Measurements from ENCODE around the gene CIROP. TPM values are rescaled to one million over a fixed set of nuclear protein-coding genes. Genes with fewer than 3 reads are reported as not detected.

Gene CIROP
- total RNA-seq, 2 experiments from 2014 or later, result not detected

DNA sequence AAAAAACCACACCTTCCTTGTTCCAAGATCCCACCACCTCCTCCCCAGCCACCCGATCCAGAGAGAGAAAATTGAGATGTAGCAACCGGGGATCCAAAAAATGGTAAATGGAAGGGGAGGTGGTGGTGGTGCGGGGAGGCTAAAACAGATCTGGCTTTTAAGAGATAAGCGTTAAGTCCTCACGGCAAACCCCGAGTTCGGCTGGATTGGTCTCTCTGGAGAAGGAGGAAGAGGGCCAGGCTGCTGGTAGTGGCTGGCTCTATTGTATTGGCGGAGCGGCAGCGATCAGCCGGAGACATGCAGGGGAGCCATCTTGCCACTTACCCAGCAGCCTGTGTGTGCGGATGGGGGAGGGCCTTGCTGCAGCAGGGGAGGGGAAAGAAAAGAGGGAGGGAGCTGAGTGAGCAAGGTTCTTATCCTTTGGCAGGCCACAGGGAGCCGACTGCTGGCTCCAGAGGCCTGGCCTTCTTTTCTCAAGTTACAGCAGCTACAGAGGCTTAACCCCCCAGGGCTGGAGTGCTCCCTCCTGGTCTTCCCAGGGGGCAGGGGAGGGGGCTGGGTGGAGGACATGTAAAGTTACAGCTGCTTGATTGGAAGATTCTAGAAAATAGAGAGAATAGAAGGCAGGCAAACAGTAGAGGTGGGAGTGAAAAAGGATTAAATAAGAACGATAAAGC, 33.4 kb downstream of the CIROP start:
- H3K4me3 Mint-ChIP-seq, result peak overlapping the region; percentile 96
- H3K27ac Mint-ChIP-seq, result peak overlapping the region; percentile 92
- ATAC-seq (peak; percentile 98), DNase-seq (peak; percentile 89)
- no peaks in the 10 kb centered on the region for H3K9me3 Mint-ChIP-seq (ENCODE audit: insufficient read depth)
- CTCF ChIA-PET, result interaction anchor here (0.7 to 4.0 kb wide), 19 partner anchors 9 to 251 kb away, joined by 3 to 37 read pairs (median 5); partner anchors contain the start of genes ACIN1, AJUBA, C14orf119 and CDH24
- no peaks in the 10 kb centered on the region for H3K27me3 Mint-ChIP-seq (ENCODE audit: low read depth)
- peaks cover 58% of the 10 kb centered on the region for H3K36me3 Mint-ChIP-seq (ENCODE audit: low read depth)
- POLR2A ChIA-PET, result interaction anchor here (0.7 to 3.2 kb wide), 6 partner anchors 10 to 142 kb away, joined by 3 to 28 read pairs (median 4); partner anchors contain the start of genes ACIN1, C14orf119 and PRMT5
- peaks cover 33% of the 10 kb centered on the region for H3K4me1 Mint-ChIP-seq (ENCODE audit: low read depth)

DNA sequence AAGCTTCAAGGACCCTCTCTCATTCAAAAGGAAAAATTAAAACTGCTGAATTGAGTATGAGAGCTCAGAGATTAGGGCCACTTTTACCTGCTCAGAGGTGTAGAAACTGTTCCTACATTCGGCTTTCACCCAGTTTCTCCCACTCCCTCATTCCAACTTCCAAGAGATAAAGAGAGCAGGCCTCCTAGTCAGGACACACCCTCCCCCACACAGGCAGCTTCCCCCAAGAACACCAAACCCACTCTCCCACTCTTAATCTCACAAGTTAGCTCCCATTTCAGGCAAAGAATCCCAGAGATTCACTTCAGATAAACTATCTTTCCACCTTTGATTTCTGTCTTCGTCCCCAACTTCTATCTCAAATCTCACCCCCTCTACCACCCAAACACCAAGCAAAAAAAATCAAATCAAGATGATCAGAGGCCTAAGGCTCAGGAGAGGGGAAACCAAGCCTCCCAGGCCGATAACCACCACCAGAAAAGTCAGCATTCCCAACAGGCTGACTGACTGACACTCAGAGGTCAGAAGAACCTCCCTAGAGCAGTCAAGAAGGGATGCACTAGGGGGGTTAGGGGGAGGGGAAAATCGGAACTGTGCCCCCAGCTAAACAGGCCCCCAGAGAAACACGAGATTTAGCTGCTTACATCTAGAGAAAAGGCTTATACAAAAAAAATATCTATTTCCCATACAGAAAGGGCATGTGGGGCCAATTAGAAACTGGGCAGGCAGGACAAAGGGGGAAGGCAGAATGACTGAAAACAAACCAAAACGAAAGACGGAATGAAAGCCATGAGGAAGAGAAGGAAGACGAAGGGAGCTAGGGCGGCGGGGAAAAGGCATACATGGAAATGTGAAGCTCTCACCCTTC, 34.3 kb downstream of the CIROP start:
- ATAC-seq, result no peak
- ChIA-PET CTCF (interaction anchor here (0.7 to 4.0 kb wide), 14 partner anchors 8 to 88 kb away, joined by 3 to 37 read pairs (median 6); partner anchors contain the start of genes ACIN1, AJUBA, C14orf119 and CDH24), POLR2A (interaction anchor here (1.0 to 3.2 kb wide), 3 partner anchors 24 to 141 kb away, joined by 3 to 28 read pairs (median 4); partner anchors contain the start of genes ACIN1, C14orf119 and PRMT5)
- Mint-ChIP-seq H3K4me1 (ENCODE audit: low read depth) (peaks cover 33% of the 10 kb centered on the region), H3K27ac (peak overlapping the region; percentile 77), H3K9me3 (ENCODE audit: insufficient read depth) (no peaks in the 10 kb centered on the region), H3K27me3 (ENCODE audit: low read depth) (no peaks in the 10 kb centered on the region), H3K4me3 (peak overlapping the region; percentile 96), H3K36me3 (ENCODE audit: low read depth) (peaks cover 60% of the 10 kb centered on the region)
- DNase-seq, result no peak

DNA sequence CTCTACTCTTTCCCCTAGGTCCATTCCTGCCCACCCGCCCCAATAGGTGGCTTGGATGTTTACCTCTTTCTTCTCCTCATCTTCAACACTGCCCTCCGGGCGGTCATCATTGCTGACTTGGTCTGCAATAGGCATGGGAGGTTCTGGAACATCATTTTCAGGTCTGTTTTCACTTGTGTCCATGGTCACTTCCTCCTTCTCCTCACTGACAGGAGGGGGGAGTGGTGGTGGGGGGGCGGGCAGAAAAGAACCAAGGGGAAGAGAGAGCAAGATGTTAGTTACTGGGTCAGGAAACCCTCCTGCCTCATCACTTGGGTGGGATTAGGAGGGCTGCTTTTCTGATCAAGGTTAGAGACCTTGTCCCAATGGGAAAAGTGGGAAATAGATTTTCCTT, 35.4 kb downstream of the CIROP start:
- Mint-ChIP-seq H3K4me3 (no peak overlapping the region), H3K27ac (no peak overlapping the region), H3K27me3 (ENCODE audit: low read depth) (no peaks in the 10 kb centered on the region), H3K4me1 (ENCODE audit: low read depth) (peaks cover 33% of the 10 kb centered on the region), H3K9me3 (ENCODE audit: insufficient read depth) (no peaks in the 10 kb centered on the region), H3K36me3 (ENCODE audit: low read depth) (peaks cover 57% of the 10 kb centered on the region)
- POLR2A ChIA-PET, result interaction anchor here (1.0 to 1.1 kb wide), 2 partner anchors 25 to 150 kb away, joined by 4 to 7 read pairs; partner anchors contain the start of genes ACIN1 and RBM23
- ATAC-seq, result no peak
- CTCF ChIA-PET, result interaction anchor here (0.7 to 4.0 kb wide), 74 partner anchors 8 to 1144 kb away, joined by 3 to 91 read pairs (median 7); partner anchors contain the start of genes ACIN1, AJUBA, C14orf119 and CDH24
- DNase-seq, result no peak

DNA sequence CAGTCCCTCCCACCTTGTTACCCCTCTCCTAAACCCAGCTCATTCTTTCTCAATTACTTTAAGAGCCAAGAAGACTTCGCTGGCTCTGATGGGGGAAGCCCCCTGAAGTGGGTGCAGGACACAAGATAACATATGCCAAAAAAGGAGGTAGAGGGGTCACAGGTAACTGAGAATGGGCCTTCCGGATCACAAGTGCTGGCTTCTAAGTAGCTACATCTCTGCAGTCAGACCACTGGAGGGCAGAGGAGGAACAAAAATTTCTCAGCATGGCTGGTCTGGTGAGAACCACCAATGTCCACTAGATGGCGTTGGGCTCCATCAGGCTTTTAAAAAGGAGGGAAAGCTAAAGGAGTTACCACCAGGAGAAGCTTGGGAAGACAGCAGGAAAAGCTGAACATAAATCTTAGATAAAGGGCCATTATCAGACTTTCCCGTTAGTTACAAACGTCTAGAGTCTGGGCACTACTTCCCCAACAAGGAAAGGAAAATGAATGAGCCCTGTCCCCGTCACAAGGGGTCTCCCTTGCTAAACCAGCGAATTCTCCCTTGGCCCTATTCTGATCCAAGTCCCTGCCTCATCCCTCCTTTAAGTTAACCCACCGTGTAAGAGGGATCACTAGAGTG, 35.9 kb downstream of the CIROP start:
- peaks cover 61% of the 10 kb centered on the region for H3K36me3 Mint-ChIP-seq (ENCODE audit: low read depth)

DNA sequence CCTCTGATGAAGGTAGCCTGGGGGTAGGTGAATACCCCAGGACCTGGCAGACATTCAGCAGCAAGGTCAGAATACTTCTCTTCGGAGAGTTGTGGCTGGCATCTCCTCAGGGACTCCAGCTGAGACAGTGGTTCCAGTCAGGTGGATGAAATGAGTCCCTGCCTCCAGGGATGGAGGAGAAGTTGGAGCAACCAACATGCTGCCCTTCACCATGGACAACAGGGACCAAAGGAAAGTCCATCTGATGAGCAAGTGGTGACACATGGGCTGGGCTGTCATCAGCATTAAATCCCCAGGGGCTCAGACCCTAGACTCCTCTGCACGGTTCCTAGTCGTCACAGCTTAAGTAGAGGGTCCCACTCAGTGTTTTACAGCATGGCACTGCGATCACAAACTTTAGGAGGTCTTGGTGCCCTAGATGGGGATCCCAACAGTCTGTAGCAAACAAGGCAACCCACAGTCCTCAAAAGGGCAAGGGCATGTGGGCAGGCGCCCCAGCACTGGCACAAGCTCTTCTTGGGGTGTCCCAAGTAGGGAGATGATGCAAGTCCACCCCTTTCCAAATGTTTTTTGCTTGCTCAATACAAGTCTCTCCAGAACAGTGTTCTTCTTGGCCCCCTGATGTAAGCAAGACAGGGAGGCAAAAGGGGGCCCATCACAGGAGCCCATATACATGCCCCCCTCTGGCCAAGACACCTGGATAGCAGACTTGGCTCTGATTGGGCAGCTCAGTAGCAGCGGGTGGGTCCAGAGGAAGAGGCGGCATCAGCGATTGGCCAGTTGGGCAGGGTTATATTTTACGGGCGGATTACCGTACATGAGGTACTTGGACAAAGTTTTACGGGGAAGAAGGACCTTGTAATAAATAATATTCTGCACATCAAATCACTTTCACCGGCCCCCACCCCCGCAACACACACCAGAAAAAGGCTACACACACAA, 36.7 kb downstream of the CIROP start:
- ChIA-PET POLR2A (interaction anchor here (0.7 to 1.1 kb wide), 4 partner anchors 10 to 479 kb away, joined by 3 to 7 read pairs (median 4); partner anchors contain the start of genes ACIN1, DAD1 and RBM23), CTCF (interaction anchor here (0.6 to 2.4 kb wide), 79 partner anchors 9 to 1142 kb away, joined by 3 to 91 read pairs (median 6); partner anchors contain the start of genes ACIN1, AJUBA, C14orf119 and CDH24)
- Mint-ChIP-seq H3K27ac (no peak overlapping the region), H3K36me3 (ENCODE audit: low read depth) (peaks cover 67% of the 10 kb centered on the region), H3K4me3 (peak overlapping the region; percentile 8), H3K27me3 (ENCODE audit: low read depth) (no peaks in the 10 kb centered on the region), H3K4me1 (ENCODE audit: low read depth) (peaks cover 33% of the 10 kb centered on the region), H3K9me3 (ENCODE audit: insufficient read depth) (no peaks in the 10 kb centered on the region)
- ATAC-seq (no peak), DNase-seq (no peak)

More for the DNA sequence above, 35.9 kb downstream of the CIROP start:
- DNase-seq (peak; percentile 88), ATAC-seq (peak; percentile 75)
- CTCF ChIA-PET, result interaction anchor here (0.6 to 2.4 kb wide), 79 partner anchors 9 to 1143 kb away, joined by 3 to 91 read pairs (median 6); partner anchors contain the start of genes ACIN1, AJUBA, C14orf119 and CDH24
- peak overlapping the region; percentile 10 for H3K27ac Mint-ChIP-seq
- peaks cover 33% of the 10 kb centered on the region for H3K4me1 Mint-ChIP-seq (ENCODE audit: low read depth)
- no peaks in the 10 kb centered on the region for H3K27me3 Mint-ChIP-seq (ENCODE audit: low read depth)
- peak overlapping the region; percentile 9 for H3K4me3 Mint-ChIP-seq
- no peaks in the 10 kb centered on the region for H3K9me3 Mint-ChIP-seq (ENCODE audit: insufficient read depth)
- POLR2A ChIA-PET, result interaction anchor here (0.7 to 1.1 kb wide), 4 partner anchors 11 to 480 kb away, joined by 3 to 7 read pairs (median 4); partner anchors contain the start of genes ACIN1, DAD1 and RBM23

DNA sequence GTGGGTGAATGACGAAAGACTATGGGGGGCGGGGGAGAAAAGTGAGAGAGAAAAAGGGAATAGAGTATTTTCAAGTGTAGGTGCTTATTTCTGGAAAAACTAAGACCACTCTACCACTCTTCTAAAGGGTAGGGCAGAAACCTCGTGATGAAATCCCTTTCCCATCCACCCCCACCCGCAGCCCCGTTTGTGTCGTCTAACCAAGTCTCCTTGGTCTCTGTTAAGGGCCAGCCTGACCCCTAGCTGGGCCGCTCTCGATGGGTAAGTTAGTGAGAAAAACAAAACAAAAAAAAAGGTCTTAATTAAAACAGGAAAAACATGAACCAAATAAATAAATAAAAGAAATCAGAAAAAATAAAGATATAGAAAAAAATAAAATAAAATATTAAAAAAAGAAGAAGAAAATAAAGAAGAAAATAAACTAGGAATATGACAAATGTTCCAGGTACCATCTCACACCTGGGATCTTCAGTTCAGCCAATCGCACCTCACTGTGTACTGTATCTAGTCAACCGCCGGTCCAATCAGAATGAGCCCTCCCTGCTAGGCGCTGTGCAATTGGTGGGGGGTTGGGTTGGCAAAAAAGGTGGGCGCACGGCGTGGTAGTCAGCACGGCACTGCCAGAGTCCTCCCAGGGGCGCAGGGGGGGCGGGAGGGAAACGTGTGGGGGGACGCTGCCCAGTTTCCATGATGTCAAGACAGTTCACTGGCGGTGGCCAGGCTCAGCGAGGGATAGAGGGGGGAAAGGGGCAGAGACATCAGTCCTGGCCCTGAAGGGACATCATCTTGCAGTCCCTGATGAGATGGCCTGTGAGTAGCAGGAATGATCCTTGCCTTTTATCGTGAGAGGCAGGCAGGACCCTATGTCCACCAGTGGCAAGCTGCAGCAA, 37.7 kb downstream of the CIROP start:
- DNase-seq (no peak), ATAC-seq (no peak)
- ChIA-PET POLR2A (no interaction called here), CTCF (interaction anchor here (1.5 to 2.4 kb wide), 11 partner anchors 9 to 137 kb away, joined by 3 to 91 read pairs (median 39); partner anchors contain the start of genes CDH24 and PRMT5)
- H3K4me3 Mint-ChIP-seq, result no peak overlapping the region
- no peak overlapping the region for H3K27ac Mint-ChIP-seq
- no peaks in the 10 kb centered on the region for H3K9me3 Mint-ChIP-seq (ENCODE audit: insufficient read depth)
- peaks cover 69% of the 10 kb centered on the region for H3K36me3 Mint-ChIP-seq (ENCODE audit: low read depth)
- H3K4me1 Mint-ChIP-seq (ENCODE audit: low read depth), result peaks cover 31% of the 10 kb centered on the region
- no peaks in the 10 kb centered on the region for H3K27me3 Mint-ChIP-seq (ENCODE audit: low read depth)

DNA sequence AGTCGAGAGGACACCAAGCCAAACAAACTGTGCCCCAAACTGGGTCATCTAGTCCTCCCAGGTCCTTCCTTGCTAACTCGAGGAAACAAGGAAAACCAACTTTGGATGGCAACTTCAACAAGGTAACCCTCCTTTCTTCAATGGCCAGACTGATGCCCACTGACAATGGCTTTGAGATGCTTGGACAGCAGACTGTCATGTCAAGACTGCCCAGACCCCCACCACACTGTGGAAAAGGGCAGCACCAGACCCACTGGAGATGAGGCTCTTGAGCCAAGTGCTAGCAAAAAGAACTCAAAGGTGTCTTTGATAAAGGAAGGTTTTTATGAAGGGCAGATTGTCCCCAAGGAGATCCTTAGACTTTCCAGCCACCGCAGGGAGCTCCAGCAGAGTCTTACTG, 38.4 kb downstream of the CIROP start:
- DNase-seq (no peak), ATAC-seq (no peak)
- H3K9me3 Mint-ChIP-seq (ENCODE audit: insufficient read depth), result no peaks in the 10 kb centered on the region
- H3K4me3 Mint-ChIP-seq, result no peak overlapping the region
- H3K27ac Mint-ChIP-seq, result no peak overlapping the region
- peaks cover 64% of the 10 kb centered on the region for H3K36me3 Mint-ChIP-seq (ENCODE audit: low read depth)
- ChIA-PET CTCF (interaction anchor here (1.5 kb wide), 1 partner anchor 25 kb away, joined by 3 read pairs; no protein-coding TSS in a partner anchor), POLR2A (no interaction called here)
- H3K4me1 Mint-ChIP-seq (ENCODE audit: low read depth), result peaks cover 23% of the 10 kb centered on the region
- no peaks in the 10 kb centered on the region for H3K27me3 Mint-ChIP-seq (ENCODE audit: low read depth)

DNA sequence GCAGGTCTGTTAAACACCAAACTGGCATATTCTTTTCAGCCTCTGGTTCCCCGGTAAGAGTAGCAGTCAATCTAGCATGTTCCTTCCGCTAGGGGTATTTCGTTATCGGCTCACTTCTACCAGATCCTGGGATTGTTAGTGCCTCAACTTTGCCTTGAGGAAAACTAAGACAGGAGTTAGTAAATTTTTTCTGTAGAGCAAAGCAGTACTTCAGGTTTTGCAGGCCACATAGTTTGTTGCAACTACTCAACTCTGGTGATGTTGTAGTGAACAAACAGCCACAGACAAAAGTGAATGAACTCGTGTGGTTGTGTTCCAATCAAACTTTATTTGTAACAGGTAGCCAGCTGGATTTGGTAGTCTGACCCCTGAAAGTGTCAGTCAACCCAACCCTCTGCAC, 41.2 kb downstream of the CIROP start:
- peaks cover 75% of the 10 kb centered on the region for H3K36me3 Mint-ChIP-seq (ENCODE audit: low read depth)
- POLR2A ChIA-PET, result no interaction called here
- no peak overlapping the region for H3K4me3 Mint-ChIP-seq
- H3K27ac Mint-ChIP-seq, result no peak overlapping the region
- no peaks in the 10 kb centered on the region for H3K27me3 Mint-ChIP-seq (ENCODE audit: low read depth)
- CTCF ChIA-PET, result interaction anchor here (1.1 to 17.4 kb wide), 4 partner anchors 13 to 90 kb away, joined by 4 to 489 read pairs (median 130); partner anchors contain the start of gene AJUBA
- no peak for DNase-seq
- H3K9me3 Mint-ChIP-seq (ENCODE audit: insufficient read depth), result no peaks in the 10 kb centered on the region
- ATAC-seq, result no peak
- H3K4me1 Mint-ChIP-seq (ENCODE audit: low read depth), result peaks cover 6% of the 10 kb centered on the region

DNA sequence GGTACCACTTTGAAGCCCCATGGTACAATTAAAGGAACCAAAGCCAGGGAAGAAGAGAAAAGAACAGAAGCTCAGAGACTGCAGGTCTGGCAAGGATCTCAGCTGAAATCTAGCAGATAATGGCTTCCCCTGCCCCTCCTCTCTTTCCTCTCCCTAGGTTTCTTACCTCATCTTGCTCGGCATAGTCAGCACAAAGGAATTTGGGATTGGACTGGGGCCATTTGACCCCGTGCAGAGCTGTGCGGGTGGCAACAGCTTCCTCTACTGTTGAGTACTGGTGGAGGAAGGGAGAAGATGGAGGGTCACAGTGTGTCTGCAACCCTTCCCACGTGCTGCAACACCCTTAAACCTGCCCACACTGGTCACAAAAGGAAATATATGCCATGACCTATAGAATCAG, 42.8 kb downstream of the CIROP start:
- H3K27me3 Mint-ChIP-seq (ENCODE audit: low read depth), result peaks cover under 1% of the 10 kb centered on the region
- H3K36me3 Mint-ChIP-seq (ENCODE audit: low read depth), result peaks cover 70% of the 10 kb centered on the region
- no peak for ATAC-seq
- no peak overlapping the region for H3K27ac Mint-ChIP-seq
- CTCF ChIA-PET, result interaction anchor here (1.0 to 17.4 kb wide), 5 partner anchors 15 to 89 kb away, joined by 3 to 489 read pairs (median 12); partner anchors contain the start of gene AJUBA
- no peak overlapping the region for H3K4me3 Mint-ChIP-seq
- POLR2A ChIA-PET, result interaction anchor here (1.6 to 2.7 kb wide), 2 partner anchors 32 to 55 kb away, joined by 6 to 10 read pairs; partner anchors contain the start of gene ACIN1
- H3K4me1 Mint-ChIP-seq (ENCODE audit: low read depth), result peaks cover 6% of the 10 kb centered on the region
- no peaks in the 10 kb centered on the region for H3K9me3 Mint-ChIP-seq (ENCODE audit: insufficient read depth)
- DNase-seq, result no peak
